ENCODE data around the gene PCDHA3. TPM values are rescaled to one million over a fixed set of nuclear protein-coding genes. Genes with fewer than 3 reads are reported as not detected.
A peak's percentile ranks its signal among the peaks of the same experiment; 100 is the strongest.
"Not testable (repeated sequence)": the region's sequence is repeated elsewhere in the genome, so short reads cannot be mapped to it uniquely, and the experiment has no call there.

Gene PCDHA3
- polyA plus RNA-seq, 3 donors: not detected

DNA sequence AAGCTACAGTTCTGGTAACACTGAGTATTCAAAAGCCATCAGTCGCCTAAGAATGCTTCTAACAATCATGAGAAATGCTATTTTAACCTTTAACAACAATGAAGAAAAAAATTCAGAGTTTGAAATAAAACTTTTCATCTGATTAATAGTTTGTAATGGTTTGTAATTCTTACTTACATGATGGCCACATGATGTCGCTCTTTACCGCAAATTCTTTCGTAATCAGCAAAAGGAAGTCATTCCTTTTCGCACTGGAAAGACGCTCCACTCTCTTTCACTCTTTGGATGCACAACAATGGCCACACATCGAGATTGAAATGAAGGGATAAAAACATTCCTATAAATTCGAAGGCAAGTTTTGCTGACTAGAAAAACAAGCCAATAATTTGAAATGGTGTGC, 33.1 kb downstream of the PCDHA3 start, which contains the start of gene PCDHA7:
TSS of gene PCDHA7 (plus strand) at position 277 of the 400 bp plus-strand sequence. CDS start at position 392, 115 bp downstream.
- no peaks in the 10 kb centered on the region for H4K20me1 ChIP-seq (ENCODE audit: insufficient read depth, low read length)
- no peak within 1 kb of the TSS for H3K4me2 ChIP-seq (replicated peaks; ENCODE audit: extremely low read depth, low read length, poor library complexity, severe bottlenecking)
- H3K27me3 ChIP-seq (ENCODE audit: control insufficient read depth in 2 of 2, insufficient read depth in 2 of 2, low read length in 2 of 2): peaks cover 0 to 19% of the 10 kb centered on the region in 2 donors
- Mint-ChIP-seq H3K27me3 (ENCODE audit: low read depth in 3 of 3) (peaks cover 10 to 35% (median 23%) of the 10 kb centered on the region in 3 donors), H3K27ac (no peak within 1 kb of the TSS), H3K36me3 (peaks cover 0 to 9% of the 10 kb centered on the region in 2 donors), H3K9me3 (peaks cover 35 to 56% (median 47%) of the 10 kb centered on the region in 7 donors), H3K4me1 (no peaks in the 10 kb centered on the region), H3K4me3 (peak within 1 kb of the TSS in 1 of 2 donors; percentile 53)
- no peak within 1 kb of the TSS for H2AFZ ChIP-seq (ENCODE audit: insufficient read depth, low read depth, low read length, poor library complexity, severe bottlenecking)
- 20% methylated on average over 1 of the region's 8 CpGs for WGBS (ENCODE audit: insufficient coverage)
- TF ChIP-seq, protein P1, sequence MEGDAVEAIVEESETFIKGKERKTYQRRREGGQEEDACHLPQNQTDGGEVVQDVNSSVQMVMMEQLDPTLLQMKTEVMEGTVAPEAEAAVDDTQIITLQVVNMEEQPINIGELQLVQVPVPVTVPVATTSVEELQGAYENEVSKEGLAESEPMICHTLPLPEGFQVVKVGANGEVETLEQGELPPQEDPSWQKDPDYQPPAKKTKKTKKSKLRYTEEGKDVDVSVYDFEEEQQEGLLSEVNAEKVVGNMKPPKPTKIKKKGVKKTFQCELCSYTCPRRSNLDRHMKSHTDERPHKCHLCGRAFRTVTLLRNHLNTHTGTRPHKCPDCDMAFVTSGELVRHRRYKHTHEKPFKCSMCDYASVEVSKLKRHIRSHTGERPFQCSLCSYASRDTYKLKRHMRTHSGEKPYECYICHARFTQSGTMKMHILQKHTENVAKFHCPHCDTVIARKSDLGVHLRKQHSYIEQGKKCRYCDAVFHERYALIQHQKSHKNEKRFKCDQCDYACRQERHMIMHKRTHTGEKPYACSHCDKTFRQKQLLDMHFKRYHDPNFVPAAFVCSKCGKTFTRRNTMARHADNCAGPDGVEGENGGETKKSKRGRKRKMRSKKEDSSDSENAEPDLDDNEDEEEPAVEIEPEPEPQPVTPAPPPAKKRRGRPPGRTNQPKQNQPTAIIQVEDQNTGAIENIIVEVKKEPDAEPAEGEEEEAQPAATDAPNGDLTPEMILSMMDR (IDR thresholded peaks at IDR 0.05): no peak
- H3K9ac ChIP-seq (ENCODE audit: insufficient read depth, low read length, poor library complexity, severe bottlenecking): no peak within 1 kb of the TSS
- H3K4me3 ChIP-seq (replicated peaks in 1 of 3; ENCODE audit: low read depth in 2 of 3, low read length in 3 of 3): no peak within 1 kb of the TSS
- no peaks in the 10 kb centered on the region for H3K36me3 ChIP-seq (replicated peaks in 1 of 2; ENCODE audit: control insufficient read depth in 1 of 2, insufficient read depth in 2 of 2, low read length in 2 of 2)
- no peaks in the 10 kb centered on the region for H3K79me2 ChIP-seq (ENCODE audit: insufficient read depth, low read length)
- H3K4me1 ChIP-seq (ENCODE audit: control insufficient read depth in 1 of 2, insufficient read depth in 2 of 2, low read length in 2 of 2): no peaks in the 10 kb centered on the region
- peaks cover 38 to 63% of the 10 kb centered on the region in 2 donors for H3K9me3 ChIP-seq (replicated peaks in 1 of 2; ENCODE audit: control insufficient read depth in 1 of 2, insufficient read depth in 1 of 2, low read length in 2 of 2)
- DNase-seq: no peak
- intact Hi-C loops (cut with micrococcal nuclease): no loop called here
- H3K27ac ChIP-seq (ENCODE audit: low read depth in 1 of 2, low read length in 2 of 2): no peak within 1 kb of the TSS

DNA sequence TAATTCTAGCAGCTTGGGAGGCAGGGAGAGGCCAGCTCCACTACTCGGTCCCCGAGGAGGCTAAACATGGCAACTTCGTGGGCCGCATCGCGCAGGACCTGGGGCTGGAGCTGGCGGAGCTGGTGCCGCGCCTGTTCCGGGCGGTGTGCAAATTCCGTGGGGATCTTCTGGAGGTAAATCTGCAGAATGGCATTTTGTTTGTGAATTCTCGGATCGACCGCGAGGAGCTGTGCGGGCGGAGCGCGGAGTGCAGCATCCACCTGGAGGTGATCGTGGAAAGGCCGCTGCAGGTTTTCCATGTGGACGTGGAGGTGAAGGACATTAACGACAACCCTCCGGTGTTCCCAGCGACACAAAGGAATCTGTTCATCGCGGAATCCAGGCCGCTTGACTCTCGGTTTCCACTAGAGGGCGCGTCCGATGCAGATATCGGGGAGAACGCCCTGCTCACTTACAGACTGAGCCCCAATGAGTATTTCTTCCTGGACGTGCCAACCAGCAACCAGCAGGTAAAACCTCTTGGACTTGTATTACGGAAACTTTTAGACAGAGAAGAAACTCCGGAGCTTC, 33.7 kb downstream of the PCDHA3 start:
- H3K9me3 ChIP-seq (replicated peaks in 1 of 2; ENCODE audit: control insufficient read depth in 1 of 2, insufficient read depth in 1 of 2, low read length in 2 of 2): peaks cover 33 to 61% of the 10 kb centered on the region in 2 donors
- H3K36me3 ChIP-seq (replicated peaks in 1 of 2; ENCODE audit: control insufficient read depth in 1 of 2, insufficient read depth in 2 of 2, low read length in 2 of 2); H2AFZ ChIP-seq (ENCODE audit: insufficient read depth, low read depth, low read length, poor library complexity, severe bottlenecking); H3K4me2 ChIP-seq (replicated peaks; ENCODE audit: extremely low read depth, low read length, poor library complexity, severe bottlenecking); DNase-seq; H3K27ac Mint-ChIP-seq; H3K27ac ChIP-seq (ENCODE audit: low read depth in 1 of 2, low read length in 2 of 2); H3K4me3 ChIP-seq (replicated peaks in 1 of 3; ENCODE audit: low read depth in 2 of 3, low read length in 3 of 3); H3K4me1 Mint-ChIP-seq; intact Hi-C loops (cut with micrococcal nuclease); H3K36me3 Mint-ChIP-seq; H3K9ac ChIP-seq (ENCODE audit: insufficient read depth, low read length, poor library complexity, severe bottlenecking); H3K79me2 ChIP-seq (ENCODE audit: insufficient read depth, low read length); H3K4me1 ChIP-seq (ENCODE audit: control insufficient read depth in 1 of 2, insufficient read depth in 2 of 2, low read length in 2 of 2); H4K20me1 ChIP-seq (ENCODE audit: insufficient read depth, low read length): not testable (repeated sequence)
- Mint-ChIP-seq H3K4me3 (peak overlapping the region in 1 of 2 donors; percentile 53), H3K27me3 (ENCODE audit: low read depth in 3 of 3) (peaks cover 10 to 30% (median 20%) of the 10 kb centered on the region in 3 donors), H3K9me3 (peaks cover 30 to 55% (median 42%) of the 10 kb centered on the region in 7 donors)
- peaks cover 0 to 19% of the 10 kb centered on the region in 2 donors for H3K27me3 ChIP-seq (ENCODE audit: control insufficient read depth in 2 of 2, insufficient read depth in 2 of 2, low read length in 2 of 2)
- 25% methylated on average over 23 of the region's 38 CpGs for WGBS (ENCODE audit: insufficient coverage)
